ENCODE data around the gene MAPRE3.
A peak's percentile ranks its signal among the peaks of the same experiment; 100 is the strongest.

MAPRE3 gene

DNA sequence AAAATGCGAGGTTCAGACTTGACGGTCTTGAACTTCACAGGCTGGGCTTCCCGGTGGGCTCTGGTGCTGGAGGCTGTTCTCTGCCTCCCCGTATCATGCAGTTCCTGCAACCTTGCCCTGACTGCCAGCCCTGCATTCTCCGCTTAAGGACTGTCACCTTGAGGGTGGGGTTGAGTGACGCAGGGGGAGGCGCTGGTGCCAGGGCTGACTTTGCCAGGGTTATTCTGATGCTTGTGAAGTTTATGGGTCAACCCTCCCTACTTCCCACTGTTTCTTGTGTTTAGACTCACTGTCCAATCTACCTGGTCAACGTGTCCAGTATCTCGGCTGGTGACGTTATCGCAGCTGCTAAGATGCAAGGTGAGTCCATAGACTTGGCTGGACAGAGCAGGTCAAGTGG is 37.5 kb upstream of the MAPRE3 start:
- DNase-seq (ENCODE audit: insufficient read length, low spot score) (no peak), FAIRE-seq (no peak)
- TF ChIP-seq, protein P1, sequence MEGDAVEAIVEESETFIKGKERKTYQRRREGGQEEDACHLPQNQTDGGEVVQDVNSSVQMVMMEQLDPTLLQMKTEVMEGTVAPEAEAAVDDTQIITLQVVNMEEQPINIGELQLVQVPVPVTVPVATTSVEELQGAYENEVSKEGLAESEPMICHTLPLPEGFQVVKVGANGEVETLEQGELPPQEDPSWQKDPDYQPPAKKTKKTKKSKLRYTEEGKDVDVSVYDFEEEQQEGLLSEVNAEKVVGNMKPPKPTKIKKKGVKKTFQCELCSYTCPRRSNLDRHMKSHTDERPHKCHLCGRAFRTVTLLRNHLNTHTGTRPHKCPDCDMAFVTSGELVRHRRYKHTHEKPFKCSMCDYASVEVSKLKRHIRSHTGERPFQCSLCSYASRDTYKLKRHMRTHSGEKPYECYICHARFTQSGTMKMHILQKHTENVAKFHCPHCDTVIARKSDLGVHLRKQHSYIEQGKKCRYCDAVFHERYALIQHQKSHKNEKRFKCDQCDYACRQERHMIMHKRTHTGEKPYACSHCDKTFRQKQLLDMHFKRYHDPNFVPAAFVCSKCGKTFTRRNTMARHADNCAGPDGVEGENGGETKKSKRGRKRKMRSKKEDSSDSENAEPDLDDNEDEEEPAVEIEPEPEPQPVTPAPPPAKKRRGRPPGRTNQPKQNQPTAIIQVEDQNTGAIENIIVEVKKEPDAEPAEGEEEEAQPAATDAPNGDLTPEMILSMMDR (IDR thresholded peaks at IDR 0.05; ENCODE audit: insufficient read depth, missing control alignments) = no peak

DNA sequence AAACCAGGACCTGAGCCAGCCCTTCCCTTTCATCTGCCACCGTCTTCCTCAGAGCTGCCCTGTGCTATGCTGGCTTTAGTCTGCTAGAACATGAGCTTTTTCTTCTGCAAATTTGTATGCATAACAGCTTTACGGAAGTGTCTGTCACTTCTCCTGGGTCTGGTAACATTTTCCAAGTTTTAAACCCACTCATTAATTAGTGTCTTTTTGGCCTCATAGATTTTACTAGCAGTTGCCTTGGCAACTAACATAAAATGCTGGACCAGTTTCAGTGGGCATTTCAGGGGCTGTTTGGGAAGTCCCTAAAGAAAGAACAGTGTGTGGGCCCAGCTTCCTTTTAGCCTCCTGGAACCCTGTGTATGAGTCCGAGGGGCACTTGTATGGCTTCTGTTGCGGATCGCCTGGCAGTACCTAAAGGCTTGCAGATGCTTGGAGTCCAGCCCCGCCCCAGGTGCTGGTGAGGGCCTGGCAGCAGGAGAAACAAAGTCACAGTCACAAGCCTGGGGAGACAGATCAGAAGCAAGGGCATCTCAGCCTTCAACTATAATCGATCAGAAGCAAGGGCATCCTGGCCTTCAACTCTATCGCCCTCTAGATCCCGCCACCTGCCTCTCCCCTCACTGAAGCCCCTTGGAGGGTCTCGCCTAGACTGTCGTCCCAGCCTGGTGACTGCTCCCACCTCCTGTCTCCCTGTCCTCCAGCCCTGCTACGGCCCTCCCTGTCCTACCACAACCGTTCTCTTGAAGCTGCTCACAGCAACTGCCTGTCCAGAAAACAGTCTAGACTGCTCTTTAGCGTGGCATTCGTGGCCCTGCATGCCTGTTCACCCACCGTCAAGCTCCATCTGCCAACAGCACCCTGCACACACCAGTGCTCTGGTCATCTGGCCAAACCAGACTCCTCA is 36.8 kb upstream of the MAPRE3 start:
- DNase-seq (ENCODE audit: insufficient read length, low spot score) (no peak), FAIRE-seq (no peak)
- TF ChIP-seq, protein P1 (IDR thresholded peaks at IDR 0.05; ENCODE audit: insufficient read depth, missing control alignments) = no peak

DNA sequence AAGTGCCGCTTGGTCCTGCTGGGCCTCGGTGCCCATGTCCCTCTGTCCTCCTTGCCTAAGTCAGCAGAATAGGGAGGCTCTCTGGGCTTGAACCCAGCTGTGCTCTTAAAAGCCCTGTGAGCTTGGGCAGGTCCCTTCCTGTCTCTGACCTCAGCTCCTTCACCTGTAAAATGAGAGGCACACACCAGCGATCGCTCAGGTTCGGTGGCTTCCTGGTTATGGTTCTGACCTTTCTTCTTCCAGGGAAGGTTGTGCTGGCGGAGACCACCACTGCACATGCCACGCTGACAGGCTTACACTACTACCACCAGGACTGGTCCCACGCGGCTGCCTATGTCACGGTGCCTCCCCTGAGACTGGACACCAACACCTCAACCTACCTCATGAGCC is 36.1 kb upstream of the MAPRE3 start:
- DNase-seq (ENCODE audit: insufficient read length, low spot score) (no peak), FAIRE-seq (no peak)
- TF ChIP-seq, protein P1 (IDR thresholded peaks at IDR 0.05; ENCODE audit: insufficient read depth, missing control alignments) = no peak

DNA sequence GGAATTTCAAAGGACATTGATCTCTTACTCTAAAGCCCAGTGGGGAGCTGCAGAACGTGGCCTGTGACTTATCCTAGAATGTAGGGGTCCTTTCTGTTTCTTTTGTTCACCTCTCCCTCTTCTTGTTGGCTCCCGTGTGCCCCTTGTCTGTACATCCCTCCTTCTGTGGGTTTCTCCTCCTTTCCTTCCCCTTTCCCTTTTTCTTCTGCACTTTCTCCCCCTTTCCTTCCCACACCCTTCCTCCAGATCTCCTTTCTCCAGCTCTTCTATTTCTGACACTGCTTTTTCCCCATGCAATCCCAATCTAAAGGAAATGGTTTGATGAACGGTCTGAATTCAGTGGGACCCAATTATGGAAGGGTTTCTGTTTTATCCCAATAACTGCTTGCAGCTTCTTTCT is 35.5 kb upstream of the MAPRE3 start:
- FAIRE-seq (no peak), DNase-seq (ENCODE audit: insufficient read length, low spot score) (no peak)
- TF ChIP-seq, protein P1 (IDR thresholded peaks at IDR 0.05; ENCODE audit: insufficient read depth, missing control alignments) = no peak

DNA sequence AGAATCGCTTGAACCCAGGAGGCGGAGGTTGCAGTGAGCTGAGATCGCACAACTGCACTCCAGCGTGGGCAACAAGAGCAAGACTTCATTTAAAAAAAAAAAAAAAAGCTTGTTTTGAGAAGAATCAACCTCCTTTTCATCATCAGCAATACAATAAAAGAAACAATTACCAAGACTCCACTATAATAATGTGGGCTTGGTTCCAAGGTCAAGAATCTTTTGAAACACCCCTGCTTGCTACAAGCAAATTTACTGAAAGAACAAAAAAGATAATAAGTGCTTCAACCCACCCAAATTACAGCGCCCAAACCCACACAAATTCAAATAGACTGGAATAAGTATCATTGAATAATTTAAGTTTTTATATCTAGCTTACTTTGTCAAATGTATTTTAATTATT is 33.6 kb upstream of the MAPRE3 start:
- TF ChIP-seq, protein P1 (IDR thresholded peaks at IDR 0.05; ENCODE audit: insufficient read depth, missing control alignments) = no peak
- DNase-seq (ENCODE audit: insufficient read length, low spot score) (no peak), FAIRE-seq (no peak)

DNA sequence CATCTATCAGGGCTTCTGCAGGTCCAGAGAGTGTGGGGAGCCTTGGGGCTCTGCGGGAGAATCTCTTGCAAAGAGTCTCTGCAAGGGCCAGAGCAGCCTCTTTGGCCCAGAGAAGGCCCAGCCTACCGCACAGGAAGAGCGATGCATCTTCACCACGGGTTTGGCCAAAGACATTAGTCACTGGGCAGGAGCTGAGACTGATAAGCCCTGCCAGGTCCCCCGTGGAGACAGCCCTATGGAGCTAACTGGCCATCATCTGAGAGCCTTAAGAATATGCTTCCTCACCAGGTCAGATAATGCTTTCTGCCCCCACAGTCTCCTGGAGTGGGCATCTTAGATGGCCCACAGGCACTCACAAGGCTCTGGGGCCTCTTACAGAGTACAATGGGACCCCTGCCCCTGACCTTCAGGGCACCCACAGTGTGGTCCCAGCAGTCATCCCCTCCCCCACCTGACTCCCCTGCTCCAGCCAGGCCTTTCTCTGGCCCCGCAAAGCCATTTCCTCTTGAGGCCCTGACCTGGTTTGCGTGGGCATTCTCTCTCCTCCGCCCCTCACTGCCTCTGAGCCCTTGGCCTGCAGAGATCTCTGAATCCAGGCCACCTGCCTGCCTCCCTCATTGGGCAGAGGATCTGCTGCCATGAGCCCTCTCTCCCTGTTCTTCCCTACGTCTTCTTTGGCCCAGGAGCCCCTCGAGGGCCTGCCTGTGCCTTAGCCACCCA is 31.9 kb upstream of the MAPRE3 start:
- FAIRE-seq (no peak), DNase-seq (ENCODE audit: insufficient read length, low spot score) (no peak)
- TF ChIP-seq, protein P1 (IDR thresholded peaks at IDR 0.05; ENCODE audit: insufficient read depth, missing control alignments) = no peak

DNA sequence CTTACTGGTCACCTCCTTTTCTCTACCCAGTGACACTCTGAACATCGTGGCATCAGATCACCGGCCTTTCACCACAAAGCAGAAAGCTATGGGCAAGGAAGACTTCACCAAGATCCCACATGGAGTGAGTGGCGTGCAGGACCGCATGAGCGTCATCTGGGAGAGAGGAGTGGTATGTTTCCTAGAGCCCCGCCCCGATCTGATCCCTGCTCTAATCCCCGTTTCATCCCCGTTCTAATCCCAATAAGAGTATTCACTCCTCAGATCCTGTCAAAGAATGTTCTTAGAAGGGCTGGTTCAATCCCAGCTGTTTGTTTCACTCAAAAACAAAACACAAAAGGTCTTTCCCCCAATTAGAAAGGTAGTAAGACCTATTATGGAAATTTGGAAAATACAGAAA is 30.4 kb upstream of the MAPRE3 start:
- TF ChIP-seq, protein P1 (IDR thresholded peaks at IDR 0.05; ENCODE audit: insufficient read depth, missing control alignments) = no peak
- peak; percentile 97 for DNase-seq (ENCODE audit: insufficient read length, low spot score)
- peak; percentile 81 for FAIRE-seq

Measured in D721Med (cell line).